Aorta (tissue), 5 donors: ENCODE measurements around the gene TSEN54. TPM values are rescaled to one million over a fixed set of nuclear protein-coding genes. Genes with fewer than 3 reads are reported as not detected.

ENCODE experiments used
- ATAC-seq: fragments of 200-7000 bp; cut with Tn5 transposase; one replicate; pipeline ENCODE4 v1.9.1; 2022; ENCODE audit warnings: moderate library complexity; ENCODE audit not compliant: low FRiP score
- DNase-seq, 2 donors: peaks; one replicate each; pipeline ENCODE4 v3.0.0-alpha.2; 2020
- H3K27ac ChIP-seq, 2 donors: one replicate each; pipeline ENCODE4 v1.5.1; 2013; ENCODE audit warnings: low read length in 2 of 2, mild to moderate bottlenecking in 2 of 2, moderate library complexity in 2 of 2, control low read depth in 1 of 2, inconsistent platforms in 1 of 2, low read depth in 1 of 2
- H3K27me3 ChIP-seq, 2 donors: one replicate each; pipeline ENCODE4 v1.6.1; 2013; ENCODE audit warnings: control low read depth in 1 of 2, low read length in 1 of 2, mild to moderate bottlenecking in 1 of 2, moderate library complexity in 1 of 2; ENCODE audit not compliant: insufficient read depth in 2 of 2, control insufficient read depth in 1 of 2
- H3K36me3 ChIP-seq, 2 donors: one replicate each; pipeline ENCODE4 v1.6.1; 2013; ENCODE audit warnings: control low read depth in 1 of 2, low read length in 1 of 2, mild to moderate bottlenecking in 1 of 2; ENCODE audit not compliant: insufficient read depth in 2 of 2, control insufficient read depth in 1 of 2
- H3K4me1 ChIP-seq, 2 donors: one replicate each; pipeline ENCODE4 v1.6.1; 2013; ENCODE audit warnings: low read length in 2 of 2, control low read depth in 1 of 2, mild to moderate bottlenecking in 1 of 2, moderate library complexity in 1 of 2; ENCODE audit not compliant: insufficient read depth in 2 of 2, control insufficient read depth in 1 of 2
- H3K4me3 ChIP-seq, 2 donors: one replicate each; pipeline ENCODE4 v1.5.1; 2013; ENCODE audit warnings: low read length in 2 of 2, control low read depth in 1 of 2, mild to moderate bottlenecking in 1 of 2
- H3K9me3 ChIP-seq: one replicate; pipeline ENCODE4 v1.6.1; 2013; ENCODE audit warnings: mild to moderate bottlenecking, low read length; ENCODE audit not compliant: control insufficient read depth
- WGBS, 2 donors: extraction: QIAGEN DNeasy Blood & Tissue Kit; methylation state at CpG; one replicate each; pipeline ENCODE4 v1.1.7; 2013; 5-methylcytosine and 5-hydroxymethylcytosine counted together
- intact Hi-C, 2 donors: fragments of 100-400 bp; cut with DNase I; formaldehyde crosslinking; loops; one replicate each; pipeline versions ENCODE4 v1.14.2 to v1.15.0; 2022
- polyA plus RNA-seq, 2 donors: library from polyadenylated mRNA; stranded (reverse); fragments of 200-250 nt; gene quantifications; one replicate each; pipeline ENCODE4 v1.2.3, GENCODE V29; 2013
- total RNA-seq, 2 donors: library from RNA; stranded (reverse); fragmentation: NEBNext Ultra II Directional; extraction: Animal tissue kit (Norgen Biotek cat#: 25700); gene quantifications; one replicate each; pipeline ENCODE4 v1.2.1, GENCODE V29; 2021
- donor health status: healthy with polysubstance abuse.
- donor health status: Bipolar disorder and iron deficiency.
- donor health status: DM: no; HTN: no; CAD: no.
- donor health status: DM: no; HTN: no; CAD: no.
- donor health status: DM: yes; HTN: yes; CAD: no.

TSEN54 gene
- total and polyA plus RNA-seq, 4 donors = 8.8 to 27.3 (median 12.4) TPM

DNA sequence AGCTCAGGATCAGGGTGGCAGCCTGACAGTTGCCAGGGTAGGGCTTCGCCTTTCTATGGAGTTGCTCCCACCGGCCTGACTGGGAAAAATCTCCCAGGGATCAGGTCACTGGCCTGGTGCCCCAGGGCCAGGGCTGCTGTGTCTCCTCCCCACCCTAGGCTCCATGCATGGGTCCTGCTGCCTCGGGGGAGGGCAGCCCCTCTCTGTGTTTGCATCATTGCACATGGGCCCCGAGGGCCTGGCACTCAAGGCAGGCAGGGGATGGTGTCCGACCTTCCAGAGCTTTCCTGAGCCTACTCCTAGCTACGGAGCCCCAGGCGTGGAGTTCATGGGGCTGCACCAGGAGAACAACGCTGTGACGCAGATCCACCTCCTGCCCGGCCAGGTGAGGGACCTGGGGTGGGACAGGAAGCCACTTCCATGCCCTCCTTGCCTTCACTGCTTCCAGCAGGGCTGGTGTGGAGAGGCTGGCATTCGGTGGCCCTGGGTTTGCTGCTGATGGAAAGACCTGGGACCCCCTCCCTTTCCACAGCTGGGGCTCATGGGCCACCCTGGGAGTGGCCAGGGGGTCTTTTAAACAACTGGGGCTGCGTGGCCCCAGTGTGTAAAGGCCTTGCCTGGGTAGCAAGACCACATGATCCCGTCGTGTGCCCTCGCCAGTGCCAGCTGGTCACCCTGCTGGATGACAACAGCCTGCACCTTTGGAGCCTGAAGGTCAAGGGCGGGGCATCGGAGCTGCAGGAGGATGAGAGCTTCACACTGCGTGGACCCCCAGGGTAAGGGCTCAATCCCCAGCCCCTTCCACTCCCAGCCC is 41.7 kb downstream of the TSEN54 start:
- H3K36me3 ChIP-seq = no peaks in the 10 kb centered on the region
- no peaks in the 10 kb centered on the region for H3K27me3 ChIP-seq
- intact Hi-C loops = no loop called here
- WGBS, 2 donors = 82 to 84% methylated on average over 18 of the region's 18 CpGs
- DNase-seq = no peak
- H3K4me3 ChIP-seq = no peak overlapping the region
- peak; percentile 9 for ATAC-seq
- H3K9me3 ChIP-seq = no peaks in the 10 kb centered on the region
- no peaks in the 10 kb centered on the region for H3K4me1 ChIP-seq
- no peak overlapping the region for H3K27ac ChIP-seq

DNA sequence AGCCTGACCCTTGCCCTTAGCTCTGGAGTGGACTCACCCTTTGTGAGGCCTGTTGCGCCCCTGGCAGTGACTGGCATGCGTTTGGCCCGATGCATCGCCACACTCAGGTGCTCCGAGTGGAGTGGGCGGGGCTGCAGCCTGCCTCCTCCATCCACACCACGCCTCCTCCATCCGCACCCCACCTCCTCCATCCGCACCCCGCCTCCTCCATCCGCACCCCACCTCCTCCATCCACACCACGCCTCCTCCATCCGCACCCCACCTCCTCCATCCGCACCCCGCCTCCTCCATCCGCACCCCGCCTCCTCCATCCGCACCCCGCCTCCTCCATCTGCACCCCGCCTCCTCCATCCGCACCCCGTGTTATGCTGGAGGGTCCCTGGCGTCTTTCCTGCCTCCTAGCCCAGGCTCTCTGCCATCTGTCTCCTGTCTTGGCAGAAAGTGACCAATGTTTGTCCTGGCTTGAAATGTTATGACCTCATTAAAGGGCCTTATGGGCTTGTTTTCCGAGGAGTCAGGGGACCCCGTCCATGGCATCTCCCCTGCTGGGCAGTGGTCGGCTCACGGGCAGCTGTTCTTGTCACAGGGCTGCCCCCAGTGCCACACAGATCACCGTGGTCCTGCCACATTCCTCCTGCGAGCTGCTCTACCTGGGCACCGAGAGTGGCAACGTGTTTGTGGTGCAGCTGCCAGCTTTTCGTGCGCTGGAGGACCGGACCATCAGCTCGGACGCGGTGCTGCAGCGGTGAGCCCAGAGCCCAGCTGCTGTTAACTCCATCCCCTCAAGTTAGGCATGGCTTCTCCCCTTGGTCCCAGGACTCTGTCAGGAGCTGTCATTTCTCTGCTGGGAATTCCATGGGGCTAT is 42.6 kb downstream of the TSEN54 start:
- no peak overlapping the region for H3K27ac ChIP-seq
- no peak for DNase-seq
- H3K27me3 ChIP-seq = no peaks in the 10 kb centered on the region
- no peaks in the 10 kb centered on the region for H3K4me1 ChIP-seq
- intact Hi-C loops = no loop called here
- ATAC-seq = no peak
- no peaks in the 10 kb centered on the region for H3K36me3 ChIP-seq
- WGBS, 2 donors = 18 to 36% methylated on average over 27 to 37 of the region's 38 CpGs
- no peaks in the 10 kb centered on the region for H3K9me3 ChIP-seq
- no peak overlapping the region for H3K4me3 ChIP-seq

- WGBS, 2 donors = 80 to 85% methylated on average over 9 of the region's 9 CpGs
- no peaks in the 10 kb centered on the region for H3K9me3 ChIP-seq
- H3K4me3 ChIP-seq = no peak overlapping the region
- no peaks in the 10 kb centered on the region for H3K36me3 ChIP-seq
- H3K4me1 ChIP-seq = no peaks in the 10 kb centered on the region
- intact Hi-C loops = no loop called here
- no peak overlapping the region for H3K27ac ChIP-seq
- DNase-seq = no peak
- no peaks in the 10 kb centered on the region for H3K27me3 ChIP-seq
- no peak for ATAC-seq
Observed at GRCh38 chr17:75559958-75560533, 43.7 kb downstream of the TSEN54 start.

- Histone ChIP-seq H3K4me1 (no peaks in the 10 kb centered on the region), H3K36me3 (no peaks in the 10 kb centered on the region), H3K9me3 (no peaks in the 10 kb centered on the region), H3K4me3 (no peak overlapping the region), H3K27me3 (no peaks in the 10 kb centered on the region), H3K27ac (no peak overlapping the region)
- no peak for ATAC-seq
- no peak for DNase-seq
- intact Hi-C loops = no loop called here
- WGBS, 2 donors = 54 to 55% methylated on average over 5 of the region's 5 CpGs
Observed at GRCh38 chr17:75561927-75562603, 45.7 kb downstream of the TSEN54 start.

- 91 to 95% methylated on average over 28 of the region's 28 CpGs for WGBS, 2 donors
- ATAC-seq (no peak), DNase-seq (no peak)
- H3K4me1 ChIP-seq = no peaks in the 10 kb centered on the region
- H3K9me3 ChIP-seq = no peaks in the 10 kb centered on the region
- no peak overlapping the region for H3K4me3 ChIP-seq
- H3K27ac ChIP-seq = no peak overlapping the region
- intact Hi-C loops = no loop called here
- H3K36me3 ChIP-seq = no peaks in the 10 kb centered on the region
- no peaks in the 10 kb centered on the region for H3K27me3 ChIP-seq
Observed at GRCh38 chr17:75563063-75563758, 46.9 kb downstream of the TSEN54 start.

GRCh38 chr17:75564195-75564594 is 47.9 kb downstream of the TSEN54 start:
- no peak for DNase-seq
- H3K4me3 ChIP-seq = no peak overlapping the region
- no peaks in the 10 kb centered on the region for H3K36me3 ChIP-seq
- H3K9me3 ChIP-seq = no peaks in the 10 kb centered on the region
- no peaks in the 10 kb centered on the region for H3K27me3 ChIP-seq
- no peak overlapping the region for H3K27ac ChIP-seq
- no peaks in the 10 kb centered on the region for H3K4me1 ChIP-seq
- intact Hi-C loops = no loop called here
- WGBS, 2 donors = 96 to 97% methylated on average over 11 of the region's 11 CpGs
- no peak for ATAC-seq

DNA sequence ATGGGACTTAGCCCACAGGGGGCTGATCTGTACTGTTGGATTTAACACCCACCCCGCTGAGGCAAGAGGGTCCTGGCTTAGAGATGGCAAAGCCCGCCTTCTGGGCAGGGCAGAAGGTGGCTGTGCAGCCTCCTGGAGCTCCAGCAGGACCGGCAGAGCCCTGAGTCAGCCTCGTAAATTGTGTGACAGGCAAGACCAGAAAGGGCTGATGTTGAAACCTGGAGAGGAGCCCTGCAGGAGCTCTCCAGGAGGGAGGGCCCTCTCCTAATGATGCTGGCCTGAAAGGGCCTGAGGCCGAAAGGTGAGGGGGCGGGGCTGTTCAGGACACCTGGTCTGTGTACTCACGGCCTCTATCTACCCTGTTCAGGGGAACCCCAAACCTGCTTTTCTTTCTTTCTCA is 48.7 kb downstream of the TSEN54 start:
- DNase-seq (no peak), ATAC-seq (no peak)
- Histone ChIP-seq H3K36me3 (no peaks in the 10 kb centered on the region), H3K4me3 (no peak overlapping the region), H3K27me3 (no peaks in the 10 kb centered on the region), H3K27ac (no peak overlapping the region), H3K4me1 (no peaks in the 10 kb centered on the region), H3K9me3 (no peaks in the 10 kb centered on the region)
- WGBS, 2 donors = 90 to 92% methylated on average over 7 of the region's 7 CpGs
- intact Hi-C loops = no loop called here

GRCh38 chr17:75565618-75566017 is 49.3 kb downstream of the TSEN54 start:
- H3K4me1 ChIP-seq = no peaks in the 10 kb centered on the region
- no peak overlapping the region for H3K4me3 ChIP-seq
- 91 to 94% methylated on average over 6 of the region's 6 CpGs for WGBS, 2 donors
- intact Hi-C loops = no loop called here
- ATAC-seq (no peak), DNase-seq (no peak)
- no peak overlapping the region for H3K27ac ChIP-seq
- H3K27me3 ChIP-seq = no peaks in the 10 kb centered on the region
- H3K9me3 ChIP-seq = no peaks in the 10 kb centered on the region
- no peaks in the 10 kb centered on the region for H3K36me3 ChIP-seq
